Gastroesophageal sphincter (tissue), 3 donors: Measurements from ENCODE around the gene ARHGAP5.

Experiments
- EP300 ChIP-seq: sonication (generic); formaldehyde crosslinking; IDR thresholded peaks from one replicate; pipeline ENCODE4 v1.6.1; 2017; ENCODE audit warnings: antibody characterized with exemption, mild to moderate bottlenecking
- POLR2A ChIP-seq, 2 donors: fragments of 450-650 bp; IDR thresholded peaks; one replicate each; pipeline ENCODE4 v1.6.1; 2017; ENCODE audit warnings: antibody characterized with exemption in 2 of 2, mild to moderate bottlenecking in 2 of 2, moderate library complexity in 1 of 2
- TF ChIP-seq, protein P1 (sequence below), 4 experiments: fragments of 200-600 bp in 2 of 4; fragments of 450-650 bp in 2 of 4; sonication (generic) in 1 of 4; IDR thresholded peaks; one replicate each; pipeline ENCODE4 v1.5.1; 2017 to 2019; ENCODE audit warnings: antibody characterized with exemption in 4 of 4, mild to moderate bottlenecking in 2 of 4, moderate library complexity in 2 of 4

DNA sequence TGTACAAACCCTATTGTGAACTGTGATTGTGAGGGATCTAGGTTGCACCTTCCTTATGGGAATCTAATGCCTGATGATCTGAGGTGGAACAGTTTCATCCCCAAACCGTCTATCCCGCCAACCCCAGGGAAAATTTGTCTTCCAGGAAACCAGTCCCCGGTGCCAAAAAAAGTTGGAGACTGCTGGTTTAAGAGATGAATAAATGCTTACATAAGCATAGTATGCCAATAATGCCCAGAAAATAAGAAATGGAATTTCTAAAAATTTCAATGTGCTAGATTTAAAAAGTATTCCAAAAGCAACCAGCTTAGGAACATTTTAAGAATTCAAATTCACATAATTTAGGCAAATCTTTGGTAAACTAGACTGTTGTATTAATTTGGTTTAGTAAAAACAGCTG, 131.4 kb downstream of the ARHGAP5 start:
- TF ChIP-seq, protein P1, sequence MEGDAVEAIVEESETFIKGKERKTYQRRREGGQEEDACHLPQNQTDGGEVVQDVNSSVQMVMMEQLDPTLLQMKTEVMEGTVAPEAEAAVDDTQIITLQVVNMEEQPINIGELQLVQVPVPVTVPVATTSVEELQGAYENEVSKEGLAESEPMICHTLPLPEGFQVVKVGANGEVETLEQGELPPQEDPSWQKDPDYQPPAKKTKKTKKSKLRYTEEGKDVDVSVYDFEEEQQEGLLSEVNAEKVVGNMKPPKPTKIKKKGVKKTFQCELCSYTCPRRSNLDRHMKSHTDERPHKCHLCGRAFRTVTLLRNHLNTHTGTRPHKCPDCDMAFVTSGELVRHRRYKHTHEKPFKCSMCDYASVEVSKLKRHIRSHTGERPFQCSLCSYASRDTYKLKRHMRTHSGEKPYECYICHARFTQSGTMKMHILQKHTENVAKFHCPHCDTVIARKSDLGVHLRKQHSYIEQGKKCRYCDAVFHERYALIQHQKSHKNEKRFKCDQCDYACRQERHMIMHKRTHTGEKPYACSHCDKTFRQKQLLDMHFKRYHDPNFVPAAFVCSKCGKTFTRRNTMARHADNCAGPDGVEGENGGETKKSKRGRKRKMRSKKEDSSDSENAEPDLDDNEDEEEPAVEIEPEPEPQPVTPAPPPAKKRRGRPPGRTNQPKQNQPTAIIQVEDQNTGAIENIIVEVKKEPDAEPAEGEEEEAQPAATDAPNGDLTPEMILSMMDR (IDR thresholded peaks at IDR 0.05): no peak
- TF ChIP-seq POLR2A (IDR thresholded peaks at IDR 0.05) (no peak), EP300 (no peak)
